ENCODE results near the gene IMP4. TPM values are rescaled to one million over a fixed set of nuclear protein-coding genes. Genes with fewer than 3 reads are reported as not detected.

IMP4 gene
- total RNA-seq, 1 donor: 55.7 TPM

GRCh38 chr2:130336150-130336876, 6.4 kb upstream of the IMP4 start:
- Histone ChIP-seq H3K4me2 (ENCODE audit: insufficient read depth, low read length) (peak overlapping the region; percentile 54), H2AFZ (ENCODE audit: low read length) (no peak overlapping the region), H3K4me1 (ENCODE audit: insufficient read depth, low read length) (peaks cover 17% of the 10 kb centered on the region), H4K20me1 (ENCODE audit: insufficient read depth, low read length) (no peaks in the 10 kb centered on the region), H3K79me2 (ENCODE audit: insufficient read depth, low read length) (no peaks in the 10 kb centered on the region), H3K27ac (ENCODE audit: low read depth, low read length) (no peak overlapping the region), H3K9me3 (ENCODE audit: low read depth, low read length) (no peaks in the 10 kb centered on the region), H3K4me3 (ENCODE audit: insufficient read depth, low read length) (no peak overlapping the region), H3K36me3 (ENCODE audit: insufficient read depth, low read length) (peaks cover 12% of the 10 kb centered on the region), H3K27me3 (ENCODE audit: insufficient read depth, low read length) (peaks cover 4% of the 10 kb centered on the region)
- DNase-seq (ENCODE audit: insufficient read length, low spot score, missing footprints): no peak
- TF ChIP-seq CTCF (IDR thresholded peaks at IDR 0.05; ENCODE audit: extremely low read depth, low read depth, low read length): no peak

- no peak for TF ChIP-seq CTCF (IDR thresholded peaks at IDR 0.05; ENCODE audit: extremely low read depth, low read depth, low read length)
- H4K20me1 ChIP-seq (ENCODE audit: insufficient read depth, low read length): no peaks in the 10 kb centered on the region
- H3K4me3 ChIP-seq (ENCODE audit: insufficient read depth, low read length): peak overlapping the region; percentile 56
- H2AFZ ChIP-seq (ENCODE audit: low read length): peak overlapping the region; percentile 82
- H3K4me1 ChIP-seq (ENCODE audit: insufficient read depth, low read length): peaks cover 20% of the 10 kb centered on the region
- no peaks in the 10 kb centered on the region for H3K27me3 ChIP-seq (ENCODE audit: insufficient read depth, low read length)
- no peaks in the 10 kb centered on the region for H3K9me3 ChIP-seq (ENCODE audit: low read depth, low read length)
- no peaks in the 10 kb centered on the region for H3K79me2 ChIP-seq (ENCODE audit: insufficient read depth, low read length)
- peak overlapping the region; percentile 26 for H3K27ac ChIP-seq (ENCODE audit: low read depth, low read length)
- DNase-seq (ENCODE audit: insufficient read length, low spot score, missing footprints): peak; percentile 94
- peaks cover 12% of the 10 kb centered on the region for H3K36me3 ChIP-seq (ENCODE audit: insufficient read depth, low read length)
- peak overlapping the region; percentile 75 for H3K4me2 ChIP-seq (ENCODE audit: insufficient read depth, low read length)
Measured at GRCh38 chr2:130336877-130337734, 5.6 kb upstream of the IMP4 start.

GRCh38 chr2:130337735-130338325, 4.9 kb upstream of the IMP4 start:
- DNase-seq (ENCODE audit: insufficient read length, low spot score, missing footprints): peak; percentile 96
- Histone ChIP-seq H3K4me3 (ENCODE audit: insufficient read depth, low read length) (peak overlapping the region; percentile 5), H3K4me1 (ENCODE audit: insufficient read depth, low read length) (peaks cover 20% of the 10 kb centered on the region), H4K20me1 (ENCODE audit: insufficient read depth, low read length) (no peaks in the 10 kb centered on the region), H3K27me3 (ENCODE audit: insufficient read depth, low read length) (no peaks in the 10 kb centered on the region), H3K27ac (ENCODE audit: low read depth, low read length) (peak overlapping the region; percentile 26), H3K4me2 (ENCODE audit: insufficient read depth, low read length) (peak overlapping the region; percentile 75), H2AFZ (ENCODE audit: low read length) (peak overlapping the region; percentile 11), H3K9me3 (ENCODE audit: low read depth, low read length) (no peaks in the 10 kb centered on the region), H3K36me3 (ENCODE audit: insufficient read depth, low read length) (peaks cover 12% of the 10 kb centered on the region), H3K79me2 (ENCODE audit: insufficient read depth, low read length) (no peaks in the 10 kb centered on the region)
- no peak for TF ChIP-seq CTCF (IDR thresholded peaks at IDR 0.05; ENCODE audit: extremely low read depth, low read depth, low read length)

Measured in osteoblast (primary cell).